Activated naive CD8-positive, alpha-beta T cell treated with anti-CD3 and anti-CD28 coated beads for 36 hours (primary cell): ENCODE measurements around the gene CD72. TPM values are rescaled to one million over a fixed set of nuclear protein-coding genes. Genes with fewer than 3 reads are reported as not detected.

Experiments
- DNase-seq: peaks from one replicate; pipeline ENCODE4 v3.0.0; 2021
- H3K27ac Mint-ChIP-seq: one replicate; pipeline ENCODE4 v1.8.0; 2022; ENCODE audit warnings: mild to moderate bottlenecking, moderate library complexity, mixed read lengths
- H3K27me3 Mint-ChIP-seq: one replicate; pipeline ENCODE4 v1.8.0; 2022; ENCODE audit warnings: mild to moderate bottlenecking, mixed read lengths
- H3K36me3 Mint-ChIP-seq: one replicate; pipeline ENCODE4 v1.8.0; 2021; ENCODE audit warnings: mild to moderate bottlenecking, mixed read lengths
- H3K4me1 Mint-ChIP-seq: one replicate; pipeline ENCODE4 v1.8.0; 2021; ENCODE audit warnings: mixed read lengths
- H3K4me3 Mint-ChIP-seq: one replicate; pipeline ENCODE4 v1.8.0; 2022; ENCODE audit warnings: mild to moderate bottlenecking, moderate library complexity, mixed read lengths
- H3K9me3 Mint-ChIP-seq: one replicate; pipeline ENCODE4 v1.8.0; 2022; ENCODE audit warnings: mixed read lengths
- total RNA-seq, 2 experiments: library from RNA; stranded (reverse); gene quantifications; one replicate each; pipeline ENCODE4 v1.2.3, GENCODE V29; 2021

CD72 gene
- total RNA-seq, result 10 to 100 TPM; 11.4 to 11.5 TPM

GRCh38 chr9:35618325-35618727 lies at the start of gene CD72:
CD72 (minus strand) TSS chr9:35618413; CDS start chr9:35618303, 110 bp downstream.
- Mint-ChIP-seq H3K27ac (peak within 1 kb of the TSS; percentile 96), H3K4me3 (peak within 1 kb of the TSS; percentile 87), H3K27me3 (no peaks in the 10 kb centered on the region), H3K36me3 (peaks cover 5% of the 10 kb centered on the region), H3K9me3 (no peaks in the 10 kb centered on the region), H3K4me1 (peaks cover 58% of the 10 kb centered on the region)
- DNase-seq, result no peak

GRCh38 chr9:35667939-35668338 lies 49.7 kb upstream of the CD72 start:
- Mint-ChIP-seq H3K4me1 (peaks cover 24% of the 10 kb centered on the region), H3K27ac (no peak overlapping the region), H3K27me3 (no peaks in the 10 kb centered on the region), H3K36me3 (peaks cover 5% of the 10 kb centered on the region), H3K9me3 (no peaks in the 10 kb centered on the region), H3K4me3 (no peak overlapping the region)
- DNase-seq, result no peak

- Mint-ChIP-seq H3K36me3 (peaks cover 18% of the 10 kb centered on the region), H3K4me3 (no peak overlapping the region), H3K9me3 (peaks cover 1% of the 10 kb centered on the region), H3K4me1 (peaks cover 38% of the 10 kb centered on the region), H3K27ac (no peak overlapping the region), H3K27me3 (no peaks in the 10 kb centered on the region)
- no peak for DNase-seq
Observed at GRCh38 chr9:35666549-35666948, 48.3 kb upstream of the CD72 start.

- no peaks in the 10 kb centered on the region for H3K27me3 Mint-ChIP-seq
- peaks cover 41% of the 10 kb centered on the region for H3K4me1 Mint-ChIP-seq
- peaks cover 18% of the 10 kb centered on the region for H3K36me3 Mint-ChIP-seq
- no peak for DNase-seq
- no peak overlapping the region for H3K27ac Mint-ChIP-seq
- peaks cover 1% of the 10 kb centered on the region for H3K9me3 Mint-ChIP-seq
- peak overlapping the region; percentile 84 for H3K4me3 Mint-ChIP-seq
Observed at GRCh38 chr9:35666045-35666444, 47.8 kb upstream of the CD72 start.

- Mint-ChIP-seq H3K4me1 (peaks cover 46% of the 10 kb centered on the region), H3K4me3 (peak overlapping the region; percentile 84), H3K27ac (peak overlapping the region; percentile 64), H3K9me3 (peaks cover 1% of the 10 kb centered on the region), H3K36me3 (peaks cover 24% of the 10 kb centered on the region), H3K27me3 (no peaks in the 10 kb centered on the region)
- DNase-seq, result no peak
Observed at GRCh38 chr9:35665471-35665818, 47.2 kb upstream of the CD72 start.

GRCh38 chr9:35664531-35665470 lies 46.6 kb upstream of the CD72 start, which contains the start of gene ARHGEF39:
ARHGEF39 (minus strand) TSS chr9:35665195; CDS start chr9:35665169, 26 bp downstream.
- peak; percentile 85 for DNase-seq
- H3K4me3 Mint-ChIP-seq, result peak within 1 kb of the TSS; percentile 84
- H3K27ac Mint-ChIP-seq, result peak within 1 kb of the TSS; percentile 64
- peaks cover 1% of the 10 kb centered on the region for H3K9me3 Mint-ChIP-seq
- H3K4me1 Mint-ChIP-seq, result peaks cover 52% of the 10 kb centered on the region
- H3K36me3 Mint-ChIP-seq, result peaks cover 27% of the 10 kb centered on the region
- H3K27me3 Mint-ChIP-seq, result no peaks in the 10 kb centered on the region

GRCh38 chr9:35662437-35662836 lies 44.2 kb upstream of the CD72 start:
- peaks cover 4% of the 10 kb centered on the region for H3K27me3 Mint-ChIP-seq
- H3K4me3 Mint-ChIP-seq, result peak overlapping the region; percentile 50
- DNase-seq, result no peak
- H3K4me1 Mint-ChIP-seq, result peaks cover 67% of the 10 kb centered on the region
- H3K27ac Mint-ChIP-seq, result peak overlapping the region; percentile 76
- peaks cover 3% of the 10 kb centered on the region for H3K9me3 Mint-ChIP-seq
- peaks cover 38% of the 10 kb centered on the region for H3K36me3 Mint-ChIP-seq

- Mint-ChIP-seq H3K4me3 (no peak overlapping the region), H3K9me3 (peaks cover 3% of the 10 kb centered on the region), H3K27ac (peak overlapping the region; percentile 72), H3K36me3 (peaks cover 38% of the 10 kb centered on the region), H3K27me3 (peaks cover 4% of the 10 kb centered on the region), H3K4me1 (peaks cover 72% of the 10 kb centered on the region)
- no peak for DNase-seq
Observed at GRCh38 chr9:35661756-35662350, 43.6 kb upstream of the CD72 start.

- no peak overlapping the region for H3K4me3 Mint-ChIP-seq
- no peak overlapping the region for H3K27ac Mint-ChIP-seq
- peaks cover 3% of the 10 kb centered on the region for H3K9me3 Mint-ChIP-seq
- peaks cover 4% of the 10 kb centered on the region for H3K27me3 Mint-ChIP-seq
- peaks cover 38% of the 10 kb centered on the region for H3K36me3 Mint-ChIP-seq
- peaks cover 74% of the 10 kb centered on the region for H3K4me1 Mint-ChIP-seq
- DNase-seq, result no peak
Observed at GRCh38 chr9:35660966-35661415, 42.8 kb upstream of the CD72 start.

GRCh38 chr9:35659340-35659739 lies 41.1 kb upstream of the CD72 start:
- no peak for DNase-seq
- H3K27me3 Mint-ChIP-seq, result peaks cover 4% of the 10 kb centered on the region
- peaks cover 3% of the 10 kb centered on the region for H3K9me3 Mint-ChIP-seq
- H3K4me1 Mint-ChIP-seq, result peaks cover 71% of the 10 kb centered on the region
- H3K27ac Mint-ChIP-seq, result peak overlapping the region; percentile 98
- H3K4me3 Mint-ChIP-seq, result peak overlapping the region; percentile 86
- H3K36me3 Mint-ChIP-seq, result peaks cover 38% of the 10 kb centered on the region

GRCh38 chr9:35658968-35659220 lies 40.7 kb upstream of the CD72 start:
- DNase-seq, result no peak
- peaks cover 3% of the 10 kb centered on the region for H3K9me3 Mint-ChIP-seq
- peaks cover 38% of the 10 kb centered on the region for H3K36me3 Mint-ChIP-seq
- H3K4me1 Mint-ChIP-seq, result peaks cover 70% of the 10 kb centered on the region
- H3K4me3 Mint-ChIP-seq, result peak overlapping the region; percentile 86
- peaks cover 4% of the 10 kb centered on the region for H3K27me3 Mint-ChIP-seq
- H3K27ac Mint-ChIP-seq, result peak overlapping the region; percentile 98

- Mint-ChIP-seq H3K27me3 (peaks cover 4% of the 10 kb centered on the region), H3K4me3 (peak within 1 kb of the TSS; percentile 86), H3K9me3 (peaks cover 3% of the 10 kb centered on the region), H3K4me1 (peaks cover 66% of the 10 kb centered on the region), H3K36me3 (peaks cover 37% of the 10 kb centered on the region), H3K27ac (peak within 1 kb of the TSS; percentile 98)
- DNase-seq, result peak; percentile 90
Observed at GRCh38 chr9:35658137-35658967, 40.1 kb upstream of the CD72 start, which contains the start of gene CCDC107. CCDC107 (plus strand) TSS chr9:35658292; CDS start chr9:35658380, 88 bp downstream.

GRCh38 chr9:35657546-35658136 lies 39.4 kb upstream of the CD72 start, which contains the start of gene RMRP:
RMRP (minus strand) TSS chr9:35658019.
- Mint-ChIP-seq H3K27me3 (peaks cover 4% of the 10 kb centered on the region), H3K36me3 (peaks cover 30% of the 10 kb centered on the region), H3K4me1 (peaks cover 63% of the 10 kb centered on the region), H3K9me3 (peaks cover 3% of the 10 kb centered on the region), H3K27ac (peak within 1 kb of the TSS; percentile 98), H3K4me3 (peak within 1 kb of the TSS; percentile 86)
- DNase-seq, result peak; percentile 95

GRCh38 chr9:35656831-35657545 lies 38.8 kb upstream of the CD72 start:
- peak overlapping the region; percentile 98 for H3K27ac Mint-ChIP-seq
- peaks cover 59% of the 10 kb centered on the region for H3K4me1 Mint-ChIP-seq
- H3K9me3 Mint-ChIP-seq, result peaks cover 2% of the 10 kb centered on the region
- peak overlapping the region; percentile 86 for H3K4me3 Mint-ChIP-seq
- DNase-seq, result no peak
- H3K27me3 Mint-ChIP-seq, result peaks cover 4% of the 10 kb centered on the region
- peaks cover 25% of the 10 kb centered on the region for H3K36me3 Mint-ChIP-seq
